ENCODE measurements around the gene OSBP2.

OSBP2 gene

DNA sequence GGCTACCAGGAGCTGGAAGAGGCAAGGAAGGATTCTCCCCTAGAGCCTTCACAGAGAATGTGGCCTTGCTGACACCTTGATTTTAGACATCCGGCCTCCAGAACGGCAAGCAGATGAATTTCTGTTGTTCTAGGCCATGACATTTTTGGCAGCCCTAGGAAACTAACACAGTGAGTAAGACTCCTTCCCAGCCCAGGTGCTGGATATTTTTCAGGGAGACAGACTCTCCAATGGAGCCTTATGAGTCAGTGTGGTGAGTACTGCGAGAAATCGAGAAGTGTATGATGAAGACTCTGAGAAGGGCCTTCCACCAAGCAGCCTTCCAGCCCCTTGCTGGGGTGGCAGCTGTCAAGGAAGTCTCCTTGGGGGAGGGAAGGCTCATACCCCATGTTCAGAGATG, 114.4 kb downstream of the OSBP2 start:
- no peak for DNase-seq (ENCODE audit: low read depth)

DNA sequence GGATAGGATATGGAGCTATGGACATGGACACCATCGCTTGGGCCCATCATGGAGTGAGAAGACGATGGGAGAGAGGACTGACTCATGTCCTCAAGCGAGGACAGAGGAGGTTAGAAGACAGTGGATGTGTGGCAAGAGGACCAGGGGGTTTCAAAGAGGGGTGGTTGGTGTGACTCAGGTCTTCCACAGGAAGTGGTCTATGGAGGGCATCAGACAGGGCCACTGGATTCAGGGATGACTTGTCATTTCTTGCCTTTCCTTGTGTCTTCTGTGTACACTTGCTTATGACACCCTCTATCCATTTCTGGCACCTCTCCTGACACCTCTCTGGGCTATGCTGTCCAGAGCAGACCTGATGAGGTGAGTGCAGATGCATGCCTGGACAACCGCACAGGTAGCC, 115.4 kb downstream of the OSBP2 start:
- no peak for DNase-seq (ENCODE audit: low read depth)

DNA sequence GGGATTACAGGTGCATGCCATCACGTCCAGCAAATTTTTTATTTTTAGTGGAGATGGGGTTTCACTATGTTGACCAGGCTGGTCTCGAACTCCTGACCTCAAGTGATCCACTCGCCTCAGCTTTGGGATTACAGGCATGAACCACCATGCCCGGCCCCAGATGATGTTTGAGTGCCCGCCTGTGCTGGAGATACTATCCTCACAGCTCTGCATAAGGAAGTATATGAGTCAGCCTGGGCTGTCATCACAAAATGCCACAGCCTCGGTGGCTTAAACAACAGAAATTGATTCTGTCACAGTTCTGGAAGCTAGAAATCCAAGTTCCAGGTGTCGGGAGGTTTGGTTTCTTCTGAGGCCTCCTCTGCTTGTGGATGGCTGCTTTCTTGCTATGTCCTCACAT, 119.3 kb downstream of the OSBP2 start:
- no peak for DNase-seq (ENCODE audit: low read depth)

DNA sequence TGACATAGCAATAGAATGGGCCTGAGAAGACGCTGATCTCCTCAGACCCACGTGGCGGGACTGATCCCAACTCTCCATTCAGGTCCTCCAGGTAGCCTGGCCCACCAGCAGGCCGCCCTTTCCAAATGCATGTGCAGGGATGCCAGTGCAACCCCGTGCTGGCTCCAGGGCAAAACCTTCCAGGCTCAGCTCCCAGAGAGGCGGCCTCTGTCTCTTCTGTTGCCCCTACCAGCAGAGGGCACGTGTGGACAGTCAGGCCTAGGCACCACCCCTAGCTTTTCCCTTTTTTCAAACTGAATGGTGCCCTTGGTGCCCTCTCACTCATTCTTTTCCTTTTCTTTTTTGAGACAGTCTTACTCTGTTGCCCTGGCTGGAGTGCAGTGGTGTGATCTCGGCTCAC, 121.7 kb downstream of the OSBP2 start:
- no peak for DNase-seq (ENCODE audit: low read depth)

DNA sequence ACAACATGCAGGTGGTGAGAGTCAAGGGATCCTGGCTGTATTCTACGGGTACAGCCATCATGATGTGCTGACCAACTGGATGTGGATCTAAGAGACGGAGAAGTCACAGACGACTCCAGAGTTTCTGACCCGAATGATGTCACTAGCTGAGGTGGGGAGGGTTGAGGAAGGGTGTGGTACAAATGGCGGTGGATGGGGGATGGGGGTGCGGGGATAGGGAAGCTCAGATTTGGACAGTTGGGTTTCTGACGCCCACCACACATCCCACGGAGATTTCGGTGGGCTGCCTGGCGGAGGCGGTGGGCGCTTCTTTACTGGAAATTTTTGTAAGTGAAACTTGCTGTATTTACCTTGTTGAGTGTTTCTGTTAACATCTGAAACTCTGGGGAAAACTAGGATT, 126.7 kb downstream of the OSBP2 start:
- no peak for DNase-seq (ENCODE audit: low read depth)

DNA sequence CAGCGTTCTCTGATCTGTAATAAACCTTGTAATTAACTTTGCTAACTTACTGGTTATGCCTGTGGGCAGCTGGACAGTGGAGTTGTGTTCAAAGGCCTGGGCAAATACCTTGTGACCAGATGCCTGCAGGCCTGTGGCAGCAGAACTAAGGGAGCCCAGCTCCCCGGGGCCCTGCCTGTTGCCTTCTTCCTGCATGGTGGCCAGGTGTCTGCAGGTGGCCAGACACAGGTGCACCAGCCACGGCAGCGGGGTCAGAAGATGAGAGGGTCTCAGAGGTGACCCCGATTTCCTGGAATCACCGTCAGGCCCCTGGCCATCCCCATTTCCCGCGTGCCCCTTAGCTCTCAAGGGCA, 127.2 kb downstream of the OSBP2 start:
- DNase-seq (ENCODE audit: low read depth) = no peak

DNA sequence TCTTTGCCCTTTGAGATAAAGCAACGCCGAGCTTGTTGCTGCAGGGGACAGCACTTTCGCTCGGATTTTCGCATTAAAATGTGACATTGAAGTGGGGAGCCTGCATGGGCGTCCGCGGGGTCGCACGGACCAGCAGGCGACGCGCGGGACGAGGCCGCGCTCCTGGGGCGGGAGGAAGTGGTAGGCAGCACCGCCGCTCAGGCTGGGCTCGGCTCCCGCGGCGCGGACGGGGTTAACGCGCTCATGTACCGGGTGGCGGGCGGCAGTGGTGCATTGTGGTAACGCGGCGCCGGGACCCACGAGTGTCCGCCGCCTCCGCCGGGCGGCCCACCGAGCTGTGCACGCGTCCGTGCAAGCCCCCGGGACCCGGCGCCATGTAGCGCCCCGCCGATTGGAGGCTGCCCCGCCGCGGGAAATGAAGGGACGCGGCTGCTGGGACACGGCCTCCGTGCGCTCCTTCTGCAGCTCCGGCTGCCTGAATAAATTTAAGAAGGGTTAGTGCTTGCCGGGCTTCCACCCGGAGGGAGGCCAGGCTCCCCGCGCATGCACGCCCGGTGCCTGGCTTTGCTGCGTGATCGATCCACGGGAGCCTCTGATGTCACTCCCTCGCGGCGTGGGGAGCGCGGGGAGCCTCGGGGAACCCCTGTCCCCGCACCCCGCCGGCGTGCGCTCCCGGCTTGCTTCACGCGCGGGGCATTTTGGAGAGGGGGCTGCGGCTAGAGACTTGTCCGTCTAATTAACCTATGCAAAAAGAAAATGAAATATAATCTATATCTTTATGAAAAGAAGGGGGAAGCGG, 127.7 kb downstream of the OSBP2 start:
- no peak for DNase-seq (ENCODE audit: low read depth)

DNA sequence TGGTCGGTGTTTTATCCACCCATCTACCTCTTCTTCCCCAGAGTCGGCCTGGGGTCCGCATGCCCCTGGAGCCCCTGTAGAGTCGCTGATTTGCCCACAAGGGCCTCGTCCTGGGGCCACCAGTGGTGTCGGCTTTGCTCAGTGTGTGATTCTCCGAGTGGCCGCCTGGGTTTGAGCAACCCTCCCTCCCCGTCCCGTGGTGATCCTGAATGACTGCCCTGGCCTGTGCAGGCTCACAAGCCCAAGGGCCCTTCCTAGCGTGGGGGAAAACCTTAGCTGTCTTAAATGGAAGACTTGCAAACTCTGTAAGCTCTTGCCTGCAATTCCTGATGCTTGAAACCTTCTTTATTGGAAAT, 128.3 kb downstream of the OSBP2 start:
- DNase-seq (ENCODE audit: low read depth) = no peak

DNA sequence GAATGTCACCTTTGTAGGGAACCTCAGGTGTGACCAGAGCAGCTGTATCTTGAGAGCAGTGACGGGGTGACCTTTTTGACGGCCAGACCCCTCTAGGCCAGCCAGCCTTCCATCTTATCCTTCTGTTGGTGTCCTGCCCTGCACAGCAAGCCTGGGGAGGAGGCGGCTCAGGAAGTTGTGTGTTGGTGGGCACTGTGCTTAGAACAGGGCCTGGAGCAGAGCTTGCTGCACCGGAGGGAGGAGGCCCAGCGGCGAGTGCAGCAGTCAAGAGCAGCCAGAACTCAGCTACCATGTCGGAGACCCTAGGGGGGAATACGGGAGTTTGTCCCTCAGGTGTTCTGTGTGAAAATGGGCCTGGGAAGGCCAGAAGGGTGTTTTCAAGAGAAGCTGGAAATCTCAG, 129.4 kb downstream of the OSBP2 start:
- no peak for DNase-seq (ENCODE audit: low read depth)

DNA sequence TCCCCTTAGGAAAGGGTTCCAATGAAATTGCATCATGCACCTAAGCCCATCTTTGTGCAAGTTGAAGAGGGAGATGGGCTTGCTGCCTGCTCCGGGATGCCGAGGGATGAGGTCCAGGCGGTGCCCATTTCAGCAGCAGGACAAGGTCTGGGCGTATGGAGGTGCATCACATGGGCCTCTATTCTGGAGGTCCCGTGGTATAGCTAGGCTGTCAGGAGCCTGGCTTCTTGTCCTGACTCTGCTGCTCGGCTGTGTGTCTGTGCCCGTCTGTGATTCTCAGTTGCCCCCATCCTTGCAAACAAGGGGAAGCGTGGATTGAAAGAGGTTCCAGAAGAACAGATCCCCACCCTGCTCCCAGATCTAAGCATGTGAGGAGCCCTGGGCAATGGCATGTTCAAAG, 130.0 kb downstream of the OSBP2 start:
- no peak for DNase-seq (ENCODE audit: low read depth)

DNA sequence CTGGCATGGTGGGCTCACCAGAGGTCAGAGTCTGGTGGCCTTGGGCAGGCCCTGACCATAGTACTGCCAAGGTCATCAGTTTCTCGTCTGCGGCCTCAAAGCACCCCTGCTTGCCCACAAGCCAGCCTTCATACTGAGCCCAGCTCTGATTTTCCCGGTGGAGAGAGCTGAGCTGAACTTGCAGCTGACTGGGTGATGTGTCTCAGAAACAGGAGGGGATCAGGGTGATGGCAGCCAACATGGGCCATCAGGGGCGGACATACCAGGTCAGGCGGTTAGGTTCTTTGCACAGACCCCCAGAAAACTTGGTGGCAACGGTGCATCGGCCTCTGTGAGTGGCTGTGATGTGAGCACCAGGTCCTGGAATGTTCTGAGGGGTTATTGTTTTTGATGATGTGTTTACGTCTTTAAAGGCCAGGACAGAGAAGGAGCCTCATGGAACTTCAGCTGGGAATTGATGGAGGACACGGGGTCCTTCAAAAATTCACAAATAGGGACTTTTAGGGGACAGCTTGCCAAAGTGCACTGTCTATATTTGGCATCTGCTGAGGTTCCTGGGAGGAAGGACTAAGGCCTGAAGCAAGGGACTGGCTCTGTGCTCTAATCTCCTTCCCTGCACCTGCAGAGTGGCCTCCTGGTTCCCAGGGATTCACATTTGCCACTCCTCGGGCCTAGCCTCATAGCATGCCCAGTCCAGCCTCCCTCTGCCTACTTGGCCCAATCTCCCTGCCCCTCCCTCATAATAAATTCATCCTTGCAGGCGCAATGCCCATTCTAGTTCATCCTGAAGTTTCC, 131.2 kb downstream of the OSBP2 start:
- DNase-seq (ENCODE audit: low read depth) = no peak

DNA sequence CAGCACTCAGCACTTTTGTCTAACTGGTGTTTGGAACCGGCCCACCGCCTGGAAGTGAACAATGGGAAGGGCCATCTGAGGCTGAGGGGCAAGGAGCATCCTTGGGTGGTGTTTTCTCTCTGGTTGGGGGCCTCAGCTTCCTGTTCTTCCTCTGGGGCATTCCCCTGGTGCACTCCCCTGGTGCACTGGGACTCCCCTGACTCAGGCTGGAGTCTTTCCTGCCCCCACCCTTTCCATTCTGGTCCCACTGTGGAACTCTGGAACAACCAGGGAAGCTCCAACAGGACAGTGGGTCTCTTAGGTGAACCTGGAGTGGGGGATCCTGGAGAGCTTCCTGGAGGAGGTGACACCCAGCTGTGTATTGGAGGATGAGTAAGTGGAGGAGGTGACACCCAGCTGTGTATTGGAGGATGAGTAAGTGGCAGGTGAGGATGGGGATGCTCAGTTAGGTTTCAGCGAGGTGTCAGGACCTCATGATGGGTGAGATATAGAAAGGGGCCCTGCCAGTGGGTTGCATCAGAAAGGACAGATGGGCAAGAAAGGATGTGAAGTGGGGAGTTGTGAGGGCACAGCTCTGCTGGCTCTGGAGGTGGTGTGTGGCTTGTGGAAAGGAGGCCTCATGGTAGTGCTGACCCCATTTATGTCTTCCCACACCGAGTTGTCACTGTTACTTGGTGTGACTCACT, 132.1 kb downstream of the OSBP2 start:
- DNase-seq (ENCODE audit: low read depth) = no peak

DNA sequence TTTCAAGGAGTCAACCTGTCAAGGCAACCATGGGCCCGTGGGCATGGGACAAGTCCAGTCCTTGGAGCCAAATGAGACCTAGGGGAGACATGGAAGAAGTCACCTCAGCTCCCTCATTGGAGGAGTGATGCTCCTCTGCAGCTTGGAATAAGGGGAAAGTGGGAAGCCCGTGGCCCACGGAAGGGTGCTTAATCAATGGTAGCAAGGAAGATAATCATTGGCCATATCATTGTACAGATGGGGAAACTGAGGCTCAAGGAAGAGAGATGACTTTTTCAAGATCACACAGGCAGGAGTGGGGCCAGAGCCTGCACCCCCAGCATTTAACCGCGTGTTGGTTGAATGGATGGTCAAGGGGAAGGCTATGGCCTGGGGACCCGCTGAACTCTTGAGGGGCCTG, 133.0 kb downstream of the OSBP2 start:
- no peak for DNase-seq (ENCODE audit: low read depth)

DNA sequence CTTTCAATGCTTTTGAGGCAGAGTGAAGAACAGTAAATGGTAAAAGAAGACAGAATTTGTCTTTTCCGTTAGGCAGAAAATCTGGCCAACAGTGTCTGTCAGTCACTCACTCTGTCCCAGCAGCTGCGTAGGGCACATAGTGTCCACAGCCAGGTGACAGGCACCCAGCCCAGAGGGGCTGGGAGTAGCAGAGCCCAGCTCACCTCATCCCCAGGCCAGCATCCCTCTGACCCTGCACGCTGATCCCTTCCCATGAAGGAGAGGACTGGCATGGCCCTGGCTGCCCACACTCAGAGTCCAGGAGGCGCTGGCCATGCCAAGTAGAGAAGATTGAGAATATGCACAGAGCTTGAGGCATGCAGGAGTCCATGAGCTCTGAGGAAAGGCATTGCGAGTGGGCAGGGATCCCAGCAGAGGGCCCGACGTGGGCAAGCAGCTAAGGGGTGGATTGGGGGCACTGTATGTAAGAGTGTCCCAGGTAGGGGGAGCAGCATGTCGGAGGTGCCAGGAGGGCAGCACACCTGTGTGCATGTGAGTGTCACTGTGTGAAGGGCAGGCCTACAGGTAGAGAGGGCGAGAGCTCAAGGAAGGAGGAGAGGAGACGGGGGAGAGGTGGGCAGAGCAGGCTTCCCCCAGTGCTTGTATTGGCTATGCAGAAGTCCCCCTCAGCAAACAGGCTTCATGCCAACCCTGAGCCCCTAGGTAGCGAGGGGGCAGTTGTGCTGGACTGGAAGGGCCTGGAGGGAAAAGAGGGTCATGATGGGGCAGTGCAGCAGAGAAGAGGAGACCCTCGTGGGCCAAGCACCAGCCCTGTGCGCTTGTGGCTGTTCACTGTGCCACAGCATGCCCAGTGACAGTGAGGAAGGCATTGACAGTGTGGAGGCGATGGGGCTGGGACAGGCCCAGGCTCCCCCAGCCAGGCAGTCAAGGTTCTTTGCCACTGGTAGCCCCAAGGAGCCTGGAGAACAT, 133.8 kb downstream of the OSBP2 start:
- DNase-seq (ENCODE audit: low read depth) = no peak

DNA sequence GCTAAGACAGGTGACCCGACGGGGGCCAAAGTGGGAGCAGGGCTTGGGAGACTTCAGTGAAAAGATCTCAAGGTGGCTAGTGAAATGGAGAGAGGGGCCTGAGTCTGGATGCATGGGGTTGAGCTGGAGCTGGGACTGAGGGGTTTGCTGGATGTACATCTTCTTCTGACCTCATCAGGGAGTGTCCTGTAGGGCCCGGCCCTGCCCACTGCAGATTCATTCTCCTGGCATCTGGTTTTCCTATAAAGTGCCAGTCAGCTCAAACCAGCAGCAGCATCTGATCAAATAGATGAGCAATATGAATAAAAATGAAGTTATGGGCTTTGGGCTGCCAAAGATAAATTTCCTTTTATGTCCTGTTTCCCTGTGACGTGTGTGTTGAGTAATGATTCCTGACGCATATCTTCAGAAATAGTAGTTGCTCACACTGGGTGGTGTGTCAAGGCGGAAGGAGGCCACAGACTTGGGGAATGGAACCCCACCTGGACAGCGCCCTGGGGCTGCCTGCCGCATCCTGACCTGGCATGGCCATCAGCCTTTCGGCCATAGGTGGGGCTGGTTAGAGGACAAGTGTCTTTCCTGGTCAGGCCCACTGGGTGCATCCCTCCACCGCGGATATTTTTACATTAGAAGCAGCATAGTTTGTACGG, 135.4 kb downstream of the OSBP2 start:
- DNase-seq (ENCODE audit: low read depth) = peak; percentile 94

DNA sequence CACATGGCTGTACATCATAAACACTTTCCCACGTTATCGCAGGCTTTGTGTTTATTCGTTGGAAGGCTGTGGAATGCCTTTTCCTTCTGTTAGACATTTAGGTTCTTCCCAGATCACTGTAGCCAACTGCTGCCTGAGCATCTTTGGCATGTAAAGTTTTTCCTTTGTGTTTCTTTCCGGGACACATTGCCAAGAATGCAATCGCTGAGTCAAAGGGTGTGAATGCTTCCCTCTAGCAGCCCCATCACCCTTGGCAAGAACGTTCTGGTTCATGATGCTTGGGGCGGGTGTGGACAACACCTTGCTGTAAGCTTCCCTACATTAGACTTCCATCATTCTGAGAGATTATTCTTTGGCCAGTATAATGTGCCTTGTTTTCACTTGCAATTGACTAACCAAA, 136.2 kb downstream of the OSBP2 start:
- DNase-seq (ENCODE audit: low read depth) = peak; percentile 88

DNA sequence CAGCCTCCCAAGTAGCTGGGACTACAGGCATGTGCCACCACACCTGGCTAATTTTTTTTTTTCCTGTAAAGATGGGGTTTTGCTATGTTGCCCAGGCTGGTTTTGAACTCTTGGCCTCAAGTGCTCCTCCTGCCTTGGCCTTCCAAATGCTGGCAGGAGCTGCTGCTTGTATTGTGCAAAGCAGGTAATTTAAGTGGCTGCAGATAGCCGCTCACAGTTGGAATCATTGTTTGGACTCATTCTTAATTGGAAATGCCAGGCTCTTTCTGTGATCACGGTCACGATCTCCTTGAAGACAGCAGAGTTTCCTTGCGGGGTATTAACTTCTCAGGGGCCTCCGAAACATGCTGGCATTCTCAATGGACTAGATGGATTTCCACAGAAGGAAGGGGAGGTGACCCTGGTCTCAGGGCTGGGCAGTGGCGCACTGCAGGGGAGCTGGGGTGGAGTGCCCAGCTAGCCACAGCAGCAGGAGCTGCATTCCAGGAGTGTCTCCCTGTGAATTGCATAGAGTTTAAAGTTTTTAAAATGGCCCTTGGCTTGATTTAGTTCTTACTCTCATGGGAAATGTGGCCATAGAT, 137.8 kb downstream of the OSBP2 start:
- DNase-seq (ENCODE audit: low read depth) = no peak

DNA sequence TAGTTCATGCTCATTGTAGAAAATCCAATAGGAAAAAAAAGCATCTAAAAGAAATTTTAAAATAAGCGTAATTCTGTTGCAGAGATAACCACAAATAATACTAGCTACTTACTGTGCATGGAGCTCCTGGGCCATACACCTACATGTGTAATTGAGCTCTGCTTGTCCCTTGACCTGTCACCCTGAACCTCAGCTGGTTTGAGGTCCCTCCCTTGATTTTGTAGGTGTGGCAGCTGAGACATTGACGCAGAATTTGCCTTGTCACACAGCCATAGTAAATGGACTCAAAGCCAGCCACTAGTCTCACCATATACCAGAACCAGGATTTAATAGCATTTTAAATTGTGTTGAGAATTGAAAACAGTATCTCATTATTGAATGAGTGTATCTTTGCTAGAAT, 138.6 kb downstream of the OSBP2 start:
- no peak for DNase-seq (ENCODE audit: low read depth)

DNA sequence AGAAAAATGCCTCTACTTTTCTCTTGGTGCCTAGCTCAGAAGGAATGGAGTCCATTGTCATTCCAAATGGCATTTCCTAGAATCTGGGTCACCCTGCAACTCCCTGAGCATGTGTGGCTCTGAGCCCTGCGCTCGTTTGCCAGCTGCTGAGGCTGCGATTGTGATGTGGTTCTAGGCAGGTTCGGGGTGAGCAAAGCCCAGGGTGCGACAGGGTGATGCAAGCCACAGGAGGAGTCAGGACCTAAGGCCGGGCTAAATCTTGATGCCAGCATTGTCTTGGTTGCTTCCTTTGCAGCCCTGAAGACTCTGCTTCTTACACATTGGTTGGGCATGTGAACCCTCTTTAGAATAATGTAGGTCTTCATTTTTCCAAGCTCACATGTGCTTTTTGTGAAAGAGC, 142.9 kb downstream of the OSBP2 start:
- DNase-seq (ENCODE audit: low read depth) = no peak

DNA sequence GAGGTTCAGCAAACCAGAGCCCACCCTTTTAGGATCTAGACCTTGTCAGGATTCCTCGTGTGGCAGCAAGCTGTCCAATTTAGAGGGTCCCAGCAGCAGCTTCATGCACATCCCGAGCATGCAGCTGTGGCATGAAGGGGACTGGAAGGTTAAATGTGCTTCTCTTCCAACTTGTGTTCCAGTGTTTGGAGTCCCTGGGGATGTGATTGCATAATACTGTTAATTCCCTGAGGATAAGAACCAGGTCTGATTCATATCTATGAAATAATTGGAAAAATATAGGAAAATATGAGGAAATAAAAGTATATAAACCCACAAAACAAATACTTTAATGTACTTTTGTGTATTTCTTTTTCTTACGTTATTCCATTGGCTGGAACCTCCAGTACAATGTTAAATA, 143.4 kb downstream of the OSBP2 start:
- peak; percentile 23 for DNase-seq (ENCODE audit: low read depth)

DNA sequence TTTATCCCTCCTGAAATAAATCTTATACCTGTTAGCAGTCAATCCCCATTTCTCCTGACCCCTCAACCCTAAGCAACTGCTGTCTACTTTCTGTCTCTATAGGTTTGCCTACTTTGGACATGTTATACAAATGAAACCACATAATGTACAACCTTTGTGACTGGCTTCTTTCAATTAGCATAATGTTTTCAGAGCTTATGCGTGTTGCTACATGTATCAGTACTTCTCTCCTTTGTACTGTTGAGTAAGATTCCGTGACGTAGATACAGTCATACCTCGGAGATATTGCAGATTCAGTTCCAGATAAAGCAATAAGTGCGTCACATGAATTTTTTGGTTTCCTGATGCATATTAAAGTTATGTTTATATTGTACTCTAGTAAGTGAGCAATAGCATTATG, 146.6 kb downstream of the OSBP2 start:
- peak; percentile 97 for DNase-seq (ENCODE audit: low read depth)
